SK-N-MC (cell line): ENCODE results near the gene RAB7A.

Experiments
- EZH2 ChIP-seq: fragments of 200-600 bp; sonication (generic); IDR thresholded peaks from one replicate; pipeline ENCODE4 v1.6.1; 2017; ENCODE audit warnings: antibody characterized with exemption
- POLR2AphosphoS5 ChIP-seq: IDR thresholded peaks from 2 replicates; pipeline ENCODE4 v1.6.1; 2012; ENCODE audit warnings: mild to moderate bottlenecking, low read depth, low read length, borderline replicate concordance

GRCh38 chr3:128845119-128845777 is 119.3 kb downstream of the RAB7A start:
- no peak for TF ChIP-seq EZH2
- no peak for TF ChIP-seq POLR2AphosphoS5
